Right renal cortex interstitium (tissue), 3 donors: Measurements from ENCODE around the gene SLC23A2. TPM values are rescaled to one million over a fixed set of nuclear protein-coding genes. Genes with fewer than 3 reads are reported as not detected.

ENCODE experiments used
- polyA plus RNA-seq, 3 donors: library from polyadenylated mRNA; unstranded; fragments of 120-200 nt; gene quantifications; one replicate each; pipeline ENCODE4 v1.2.1, GENCODE V29; 2013; ENCODE audit not compliant: insufficient read length in 3 of 3

Gene SLC23A2
- polyA plus RNA-seq, 3 donors: 20.5 to 21.0 (median 20.8) TPM

Other genes with a start within 250 kb of the SLC23A2 start
- 1 to 10 TPM; 8.0 to 9.4 (median 8.3) TPM for gene RASSF2, start 177.9 kb downstream of the SLC23A2 start, polyA plus RNA-seq
- gene TMEM230, start 111.6 kb upstream of the SLC23A2 start, polyA plus RNA-seq: 100 to 1,000 TPM; 161 to 181 (median 180) TPM
- 100 to 1,000 TPM; 184 to 208 (median 203) TPM for gene PCNA, start 118.4 kb upstream of the SLC23A2 start, polyA plus RNA-seq
- gene CDS2, start 125.5 kb upstream of the SLC23A2 start, polyA plus RNA-seq: 10 to 100 TPM; 37.6 to 43.0 (median 42.5) TPM